NK-92 (cell line): Measurements from ENCODE around the gene CYP3A5.
"Not testable (repeated sequence)": the region's sequence is repeated elsewhere in the genome, so short reads cannot be mapped to it uniquely, and the experiment has no call there.

Source experiments
- DNase-seq: peaks from one replicate; lab custom pipeline; 2025; ENCODE audit not compliant: unreplicated experiment; lab: John Stamatoyannopoulos, UW

CYP3A5 gene

DNA sequence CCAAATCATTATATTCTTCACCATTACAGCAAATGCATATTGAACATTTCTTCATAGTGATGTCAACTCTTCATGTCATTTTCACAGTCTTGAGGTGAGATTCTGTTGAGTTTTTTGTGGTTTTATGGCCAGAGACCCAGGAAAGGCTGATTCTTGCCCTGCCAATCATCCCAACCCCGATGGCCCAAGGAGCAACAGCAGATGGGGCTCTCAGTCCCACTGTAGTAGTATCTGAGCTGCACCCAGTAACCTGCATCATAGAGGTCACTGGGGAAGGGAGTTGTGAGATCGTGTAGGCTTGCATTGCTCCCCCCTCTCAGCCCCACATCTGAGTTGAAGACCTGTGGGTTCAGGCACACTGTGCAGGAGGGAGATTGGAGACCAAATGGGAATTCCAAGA lies 36.3 kb downstream of the CYP3A5 start:
- no peak for DNase-seq

DNA sequence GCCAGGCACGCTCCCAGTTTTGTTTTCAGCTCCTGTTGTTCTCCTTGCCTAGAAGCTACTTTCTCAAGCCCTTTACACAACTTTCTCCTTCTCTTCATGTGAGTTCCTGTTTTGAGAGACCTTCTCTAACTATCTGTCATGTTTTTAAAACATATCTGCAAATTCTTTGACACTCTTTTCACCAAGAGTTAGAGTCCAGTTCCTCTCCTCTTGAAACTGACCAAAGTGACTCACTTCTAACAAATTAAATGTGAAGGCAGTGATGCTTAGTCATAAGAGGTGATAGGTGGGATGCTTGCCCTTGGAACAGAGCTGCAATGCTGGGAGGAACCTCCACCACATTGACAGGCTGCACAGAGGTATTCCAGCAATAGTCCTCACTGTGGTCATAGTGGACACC lies 37.8 kb downstream of the CYP3A5 start:
- DNase-seq, result no peak

GRCh38 chr7:99639267-99639666 lies 40.5 kb downstream of the CYP3A5 start:
- DNase-seq, result no peak

- no peak for DNase-seq
Observed at GRCh38 chr7:99638731-99639130, 41.1 kb downstream of the CYP3A5 start.

GRCh38 chr7:99637414-99637813 lies 42.4 kb downstream of the CYP3A5 start:
- not testable (repeated sequence) for DNase-seq

- DNase-seq, result no peak
Observed at GRCh38 chr7:99631295-99632109, 48.3 kb downstream of the CYP3A5 start.

DNA sequence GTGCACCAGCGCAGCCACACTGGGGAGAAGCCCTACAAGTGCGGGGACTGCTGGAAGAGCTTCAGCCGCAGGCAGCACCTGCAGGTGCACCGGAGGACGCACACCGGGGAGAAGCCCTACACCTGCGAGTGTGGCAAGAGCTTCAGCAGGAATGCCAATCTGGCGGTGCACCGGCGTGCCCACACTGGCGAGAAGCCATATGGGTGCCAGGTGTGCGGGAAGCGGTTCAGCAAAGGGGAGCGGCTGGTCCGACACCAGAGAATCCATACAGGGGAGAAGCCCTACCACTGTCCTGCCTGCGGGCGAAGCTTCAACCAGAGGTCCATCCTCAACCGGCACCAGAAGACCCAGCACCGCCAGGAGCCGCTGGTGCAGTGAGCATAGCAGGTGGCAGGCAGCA lies 50.2 kb downstream of the CYP3A5 start:
- no peak for DNase-seq

DNA sequence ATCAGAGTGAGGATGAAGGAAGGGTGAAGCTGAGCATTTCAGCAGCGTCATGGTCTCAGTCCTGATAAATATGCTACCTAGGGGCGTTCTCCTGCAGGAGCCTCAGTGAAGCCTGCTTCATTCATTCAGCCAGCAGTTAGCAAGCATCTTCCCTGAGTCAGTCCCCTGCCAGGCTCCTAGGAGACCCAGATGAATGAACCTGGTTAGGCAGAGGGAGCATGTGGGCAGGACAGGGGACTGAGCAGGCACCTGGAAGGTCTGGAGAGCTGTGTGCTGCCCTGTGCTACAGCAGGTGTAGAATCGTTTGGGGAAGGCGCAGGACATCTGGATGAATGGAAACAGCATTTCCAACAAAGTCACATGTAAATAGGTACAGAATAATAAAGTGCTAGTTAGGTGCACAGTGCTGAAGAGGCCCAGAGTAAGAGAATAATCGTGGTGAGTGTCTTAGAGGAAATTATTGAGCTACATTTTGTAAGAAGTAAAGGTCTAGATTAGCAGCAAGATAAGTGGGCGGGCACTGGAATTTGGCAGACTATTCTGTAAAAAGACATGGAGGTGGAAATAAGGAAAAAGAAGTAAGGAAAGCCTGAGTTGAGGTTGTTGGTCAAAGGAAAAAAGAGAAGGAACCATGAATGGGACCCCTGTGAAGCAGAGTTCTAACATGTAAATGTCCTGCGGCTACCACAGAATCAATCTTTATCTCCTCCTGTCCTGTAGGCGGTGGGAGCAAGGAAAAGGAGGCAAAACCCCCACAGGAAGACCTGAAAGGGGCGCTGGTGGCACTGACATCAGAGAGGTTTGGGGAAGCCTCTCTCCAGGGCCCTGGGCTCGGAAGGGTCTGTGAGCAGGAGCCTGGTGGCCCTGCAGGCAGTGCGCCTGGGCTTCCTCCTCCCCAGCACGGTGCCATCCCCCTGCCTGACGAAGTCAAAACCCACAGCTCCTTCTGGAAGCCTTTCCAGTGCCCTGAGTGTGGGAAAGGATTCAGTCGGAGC lies 51.0 kb downstream of the CYP3A5 start:
- no peak for DNase-seq

DNA sequence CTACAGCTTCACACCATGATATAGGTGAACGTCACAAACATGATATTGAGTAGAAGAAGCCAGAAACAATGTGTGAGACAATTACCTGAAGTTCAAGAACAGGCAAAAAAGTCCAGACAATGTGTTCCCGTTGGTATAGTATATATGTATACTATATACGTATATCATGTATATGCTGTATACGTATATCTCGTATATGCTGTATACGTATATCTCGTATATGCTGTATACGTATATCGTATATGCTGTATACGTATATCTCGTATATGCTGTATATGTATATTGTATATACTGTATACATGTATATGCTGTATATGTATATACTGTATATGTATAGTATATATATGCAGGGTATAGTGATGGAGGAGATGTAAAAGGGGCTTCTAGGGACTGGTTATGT lies 52.3 kb downstream of the CYP3A5 start:
- DNase-seq, result no peak

- no peak for DNase-seq
Observed at GRCh38 chr7:99626661-99627060, 53.1 kb downstream of the CYP3A5 start.

- no peak for DNase-seq
Observed at GRCh38 chr7:99625961-99626360, 53.8 kb downstream of the CYP3A5 start.

DNA sequence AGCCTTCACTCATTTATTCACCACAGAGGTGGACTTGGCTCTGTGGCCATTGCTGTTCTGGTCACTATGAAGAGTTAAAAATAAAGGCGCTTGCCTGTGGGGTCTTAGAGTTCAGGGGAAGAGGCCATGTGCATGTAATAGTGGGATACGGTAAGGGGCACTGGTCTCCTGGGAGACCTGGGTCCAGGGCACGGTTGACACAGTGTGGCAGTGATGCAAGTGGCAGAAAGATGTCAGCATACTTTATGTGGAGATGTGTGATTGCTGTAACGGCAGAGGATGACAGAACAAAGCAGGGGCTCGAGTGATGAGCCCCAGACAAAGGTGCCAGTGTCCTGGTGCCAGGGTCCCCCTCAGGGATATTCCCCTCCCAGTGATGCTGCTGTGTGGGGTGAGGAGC lies 54.5 kb downstream of the CYP3A5 start:
- no peak for DNase-seq

DNA sequence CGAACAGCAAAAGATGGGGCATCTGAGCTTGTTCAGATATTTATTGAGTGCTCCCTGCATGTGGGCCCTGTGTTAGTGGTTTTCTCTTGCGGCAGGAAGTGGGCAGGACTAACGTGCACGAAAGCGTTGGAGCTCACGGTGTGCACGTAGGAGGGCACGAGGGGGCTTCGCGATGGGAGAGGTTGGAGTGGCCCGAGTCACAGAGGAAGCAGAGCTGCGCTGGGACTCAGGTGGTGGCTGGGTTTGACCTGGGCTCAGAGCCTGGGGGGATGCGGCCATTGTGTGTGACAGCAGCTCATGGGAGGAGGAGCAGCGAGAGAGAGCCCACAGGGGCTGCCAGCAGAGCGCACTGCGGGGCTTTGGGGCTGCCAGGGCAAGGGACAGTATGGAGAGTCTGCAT lies 55.3 kb downstream of the CYP3A5 start:
- DNase-seq, result no peak

- no peak for DNase-seq
Observed at GRCh38 chr7:99623702-99624447, 55.9 kb downstream of the CYP3A5 start.

- DNase-seq, result no peak
Observed at GRCh38 chr7:99623091-99623693, 56.6 kb downstream of the CYP3A5 start.

DNA sequence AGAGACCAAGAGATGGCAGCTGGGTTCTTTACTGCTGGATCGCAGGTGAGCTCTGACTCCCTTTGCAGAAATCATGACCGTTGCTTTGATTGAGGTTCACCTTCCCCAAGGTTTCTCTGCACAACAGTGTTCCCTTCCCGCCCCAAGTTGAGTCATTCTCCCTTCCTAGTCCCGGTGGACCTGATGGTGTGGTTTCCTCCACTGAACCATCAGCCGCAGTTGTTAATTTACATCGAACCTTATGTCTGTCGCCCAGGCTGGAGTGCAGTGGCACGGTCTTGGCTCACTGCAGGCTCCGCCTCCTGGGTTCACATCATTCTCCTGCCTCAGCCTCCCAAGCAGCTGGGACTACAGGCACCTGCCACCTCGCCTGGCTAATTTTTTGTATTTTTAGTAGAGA lies 57.2 kb downstream of the CYP3A5 start:
- no peak for DNase-seq

DNA sequence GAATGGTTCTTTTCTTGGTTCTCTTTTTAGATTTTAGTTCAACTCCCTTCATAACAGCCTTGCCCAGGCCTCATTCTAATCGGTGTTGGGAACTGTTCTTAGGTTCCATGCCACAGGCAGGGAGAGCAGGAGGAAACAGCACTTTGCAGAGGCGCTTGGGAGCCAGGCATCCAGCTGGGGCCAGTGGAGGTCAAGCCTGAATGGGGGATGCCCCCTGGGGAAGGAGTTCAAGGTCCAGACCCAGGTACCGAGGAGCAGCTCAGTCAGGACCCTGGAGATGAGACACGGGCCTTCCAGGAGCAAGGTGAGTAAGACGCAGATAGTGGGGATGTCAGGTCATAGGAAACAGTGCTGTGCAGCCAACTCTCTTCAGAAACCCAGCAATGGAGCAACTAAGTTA lies 58.5 kb downstream of the CYP3A5 start:
- no peak for DNase-seq

GRCh38 chr7:99619571-99620130 lies 60.1 kb downstream of the CYP3A5 start:
- DNase-seq, result no peak

- DNase-seq, result no peak
Observed at GRCh38 chr7:99618726-99619125, 61.1 kb downstream of the CYP3A5 start.

DNA sequence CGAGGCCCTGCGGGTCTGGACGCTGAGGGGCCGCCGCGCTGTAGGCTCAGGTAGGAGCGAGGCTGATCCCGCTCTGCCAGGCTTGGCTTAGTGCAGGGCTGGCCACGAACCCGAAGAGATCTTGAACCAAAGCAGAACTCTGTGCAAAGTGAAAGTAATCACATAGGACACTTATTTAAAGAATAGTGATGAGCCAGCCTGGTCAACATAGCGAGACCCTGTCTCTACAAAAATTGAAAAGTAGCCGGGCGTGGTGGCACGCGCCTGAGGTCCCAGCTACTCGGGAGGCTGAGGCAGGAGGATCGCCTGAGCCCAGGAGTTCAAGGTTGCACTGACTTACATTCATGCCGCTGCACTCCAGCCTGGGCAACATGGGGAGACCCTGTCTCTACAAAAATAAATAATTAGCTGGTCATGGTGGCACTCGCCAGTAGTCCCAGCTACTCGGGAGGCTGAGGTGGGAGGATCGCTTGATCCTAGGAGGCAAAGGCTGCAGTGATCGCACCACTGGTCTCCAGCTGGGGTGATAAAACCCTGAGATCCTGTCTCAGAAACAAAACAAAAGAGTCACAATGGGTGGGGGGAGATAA lies 62.5 kb downstream of the CYP3A5 start:
- DNase-seq, result no peak
